IMR-90 (cell line): ENCODE measurements around the gene PTGR1.
"Not testable (repeated sequence)": the region's sequence is repeated elsewhere in the genome, so short reads cannot be mapped to it uniquely, and the experiment has no call there.

Experiments
- BHLHE40 ChIP-seq: fragments of 150-350 bp; IDR thresholded peaks from 2 replicates; pipeline ENCODE4 v1.6.1; 2016; ENCODE audit warnings: mild to moderate bottlenecking, low read depth, low read length
- CEBPB ChIP-seq: IDR thresholded peaks from 2 replicates; pipeline ENCODE4 v1.6.1; 2012; ENCODE audit warnings: low read depth, low read length, improper control_type of control experiment
- FOS ChIP-seq: fragments of 150-350 bp; IDR thresholded peaks from 2 replicates; pipeline ENCODE4 v1.6.1; 2016; ENCODE audit warnings: low read depth, low read length
- MAZ ChIP-seq: IDR thresholded peaks from 2 replicates; pipeline ENCODE4 v1.6.1; 2012; ENCODE audit warnings: low read depth, mild to moderate bottlenecking, low read length, improper control_type of control experiment, moderate library complexity, borderline replicate concordance
- POLR2A ChIP-seq: IDR thresholded peaks from 2 replicates; pipeline ENCODE4 v1.6.1; 2012; ENCODE audit warnings: mild to moderate bottlenecking, low read depth, low read length
- RAD21 ChIP-seq: IDR thresholded peaks from 2 replicates; pipeline ENCODE4 v1.6.1; 2012; ENCODE audit warnings: low read length, improper control_type of control experiment
- SMC3 ChIP-seq: fragments of 150-350 bp; IDR thresholded peaks from 2 replicates; pipeline ENCODE4 v1.6.1; 2016; ENCODE audit warnings: low read depth, mild to moderate bottlenecking, antibody characterized with exemption, low read length, moderate library complexity
- TF ChIP-seq, protein P1 (sequence below): conservative IDR thresholded peaks from 2 replicates; pipeline ENCODE4 v1.5.1; 2012; ENCODE audit warnings: mild to moderate bottlenecking, low read depth, low read length, improper control_type of control experiment

DNA sequence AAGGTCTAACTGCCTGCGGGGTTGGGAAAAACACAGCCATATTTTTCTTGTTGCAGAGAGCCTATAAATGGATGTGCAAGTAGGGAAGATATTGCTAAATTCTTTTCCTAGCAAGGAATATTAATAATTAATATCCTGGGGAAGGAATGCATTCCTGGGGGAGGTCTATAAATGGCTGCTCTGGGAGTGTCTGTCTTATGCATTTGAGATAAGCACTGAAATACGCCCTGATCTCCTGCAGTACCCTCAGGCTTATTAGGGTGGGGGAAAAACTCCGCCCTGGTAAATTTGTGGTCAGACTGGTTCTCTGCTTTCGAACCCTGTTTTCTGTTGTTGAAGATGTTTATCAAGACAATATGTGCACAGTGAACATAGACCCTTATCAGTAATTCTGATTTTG is 31.3 kb downstream of the PTGR1 start:
- TF ChIP-seq, protein P1, sequence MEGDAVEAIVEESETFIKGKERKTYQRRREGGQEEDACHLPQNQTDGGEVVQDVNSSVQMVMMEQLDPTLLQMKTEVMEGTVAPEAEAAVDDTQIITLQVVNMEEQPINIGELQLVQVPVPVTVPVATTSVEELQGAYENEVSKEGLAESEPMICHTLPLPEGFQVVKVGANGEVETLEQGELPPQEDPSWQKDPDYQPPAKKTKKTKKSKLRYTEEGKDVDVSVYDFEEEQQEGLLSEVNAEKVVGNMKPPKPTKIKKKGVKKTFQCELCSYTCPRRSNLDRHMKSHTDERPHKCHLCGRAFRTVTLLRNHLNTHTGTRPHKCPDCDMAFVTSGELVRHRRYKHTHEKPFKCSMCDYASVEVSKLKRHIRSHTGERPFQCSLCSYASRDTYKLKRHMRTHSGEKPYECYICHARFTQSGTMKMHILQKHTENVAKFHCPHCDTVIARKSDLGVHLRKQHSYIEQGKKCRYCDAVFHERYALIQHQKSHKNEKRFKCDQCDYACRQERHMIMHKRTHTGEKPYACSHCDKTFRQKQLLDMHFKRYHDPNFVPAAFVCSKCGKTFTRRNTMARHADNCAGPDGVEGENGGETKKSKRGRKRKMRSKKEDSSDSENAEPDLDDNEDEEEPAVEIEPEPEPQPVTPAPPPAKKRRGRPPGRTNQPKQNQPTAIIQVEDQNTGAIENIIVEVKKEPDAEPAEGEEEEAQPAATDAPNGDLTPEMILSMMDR, result not testable (repeated sequence)
- TF ChIP-seq FOS, CEBPB, POLR2A, SMC3, BHLHE40, RAD21, MAZ: not testable (repeated sequence)
